ENCODE measurements around the gene NFIX. TPM values are rescaled to one million over a fixed set of nuclear protein-coding genes. Genes with fewer than 3 reads are reported as not detected.

The NFIX gene
- total RNA-seq, 1 donor from 2014 or later = 8.4 TPM

DNA sequence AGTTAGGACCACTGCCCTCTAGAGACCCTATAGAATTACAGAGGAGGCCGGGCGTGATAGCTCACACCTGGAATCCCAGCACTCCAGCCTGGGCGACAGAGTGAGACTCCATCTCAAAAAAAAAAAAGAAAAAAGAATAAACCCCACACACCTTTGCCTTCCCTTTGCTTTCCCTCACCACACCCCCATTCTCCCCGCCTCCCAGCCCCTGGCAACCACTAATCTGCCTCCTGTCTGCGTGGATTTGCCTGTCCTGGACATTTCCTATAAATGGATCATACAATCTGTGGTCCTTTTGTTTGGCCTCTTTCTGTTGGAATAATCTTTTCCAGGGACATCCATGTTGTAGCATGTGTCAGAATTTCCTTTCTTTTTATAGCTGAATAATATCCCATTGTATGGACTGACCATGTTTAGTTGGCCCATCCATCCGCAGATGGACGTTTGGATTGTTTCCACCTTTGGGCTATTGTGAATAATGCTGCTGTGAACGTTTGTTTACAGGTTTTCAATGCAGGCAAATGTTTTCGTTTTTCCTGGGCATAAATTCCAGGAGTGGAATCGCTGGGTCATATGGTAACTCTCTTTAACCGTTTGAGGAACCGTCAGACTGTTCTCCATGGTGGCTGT, 138.1 kb downstream of the NFIX start:
- Histone ChIP-seq H3K4me1 (ENCODE audit: insufficient read depth, low read length) (peaks cover 15% of the 10 kb centered on the region), H3K9ac (ENCODE audit: low read length) (no peak overlapping the region), H3K4me3 (ENCODE audit: insufficient read depth, low read depth, low read length) (no peak overlapping the region), H2AFZ (ENCODE audit: low read depth, low read length) (no peak overlapping the region), H3K27me3 (ENCODE audit: insufficient read depth, low read length) (no peaks in the 10 kb centered on the region), H3K4me2 (ENCODE audit: low read length) (no peak overlapping the region), H3K27ac (ENCODE audit: low read depth, low read length) (no peak overlapping the region), H3K9me3 (ENCODE audit: insufficient read depth, low read depth, low read length) (no peaks in the 10 kb centered on the region), H3K79me2 (ENCODE audit: insufficient read depth, low read length) (peaks cover 95% of the 10 kb centered on the region), H4K20me1 (ENCODE audit: insufficient read depth, low read length) (peaks cover 93% of the 10 kb centered on the region), H3K36me3 (ENCODE audit: insufficient read depth, low read length) (peaks cover 6% of the 10 kb centered on the region)
- DNase-seq (ENCODE audit: low read depth) (no peak), FAIRE-seq (no peak)
- Mint-ChIP-seq H3K9me3 (ENCODE audit: unreplicated experiment) (no peaks in the 10 kb centered on the region), H3K27ac (ENCODE audit: unreplicated experiment) (peak overlapping the region; percentile 3), H3K36me3 (ENCODE audit: low read depth, unreplicated experiment) (peaks cover 21% of the 10 kb centered on the region), H3K27me3 (ENCODE audit: low read depth, unreplicated experiment) (no peaks in the 10 kb centered on the region), H3K4me1 (ENCODE audit: low read depth, unreplicated experiment) (peaks cover 19% of the 10 kb centered on the region), H3K4me3 (ENCODE audit: unreplicated experiment) (peak overlapping the region; percentile 62)
- no peak for TF ChIP-seq EZH2 (IDR thresholded peaks at IDR 0.05; ENCODE audit: insufficient read depth, low read length)
- TF ChIP-seq, protein P1, sequence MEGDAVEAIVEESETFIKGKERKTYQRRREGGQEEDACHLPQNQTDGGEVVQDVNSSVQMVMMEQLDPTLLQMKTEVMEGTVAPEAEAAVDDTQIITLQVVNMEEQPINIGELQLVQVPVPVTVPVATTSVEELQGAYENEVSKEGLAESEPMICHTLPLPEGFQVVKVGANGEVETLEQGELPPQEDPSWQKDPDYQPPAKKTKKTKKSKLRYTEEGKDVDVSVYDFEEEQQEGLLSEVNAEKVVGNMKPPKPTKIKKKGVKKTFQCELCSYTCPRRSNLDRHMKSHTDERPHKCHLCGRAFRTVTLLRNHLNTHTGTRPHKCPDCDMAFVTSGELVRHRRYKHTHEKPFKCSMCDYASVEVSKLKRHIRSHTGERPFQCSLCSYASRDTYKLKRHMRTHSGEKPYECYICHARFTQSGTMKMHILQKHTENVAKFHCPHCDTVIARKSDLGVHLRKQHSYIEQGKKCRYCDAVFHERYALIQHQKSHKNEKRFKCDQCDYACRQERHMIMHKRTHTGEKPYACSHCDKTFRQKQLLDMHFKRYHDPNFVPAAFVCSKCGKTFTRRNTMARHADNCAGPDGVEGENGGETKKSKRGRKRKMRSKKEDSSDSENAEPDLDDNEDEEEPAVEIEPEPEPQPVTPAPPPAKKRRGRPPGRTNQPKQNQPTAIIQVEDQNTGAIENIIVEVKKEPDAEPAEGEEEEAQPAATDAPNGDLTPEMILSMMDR (IDR thresholded peaks at IDR 0.05; ENCODE audit: insufficient read depth, low read depth, low read length) = no peak

DNA sequence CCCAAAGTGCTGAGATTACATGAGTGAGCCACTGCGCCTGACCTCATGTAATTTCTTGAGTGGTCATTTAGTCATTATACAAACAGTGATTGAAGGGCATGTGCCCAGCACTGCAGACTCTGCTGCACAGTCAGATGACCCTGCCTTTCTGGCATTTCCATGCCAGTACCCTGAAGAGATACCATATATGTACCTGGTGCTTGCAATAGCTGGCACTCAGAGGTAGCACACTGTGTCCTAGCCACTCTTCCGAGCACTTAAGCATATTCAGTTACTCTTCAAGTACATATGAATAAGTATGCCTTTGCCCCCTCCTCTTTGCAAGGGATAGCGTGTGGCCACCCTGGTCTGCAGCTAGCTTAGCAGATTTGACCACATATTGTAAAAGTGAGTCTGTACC, 139.4 kb downstream of the NFIX start:
- H3K4me3 Mint-ChIP-seq (ENCODE audit: unreplicated experiment) = no peak overlapping the region
- H3K36me3 Mint-ChIP-seq (ENCODE audit: low read depth, unreplicated experiment) = peaks cover 21% of the 10 kb centered on the region
- Histone ChIP-seq H3K36me3 (ENCODE audit: insufficient read depth, low read length) (peaks cover 6% of the 10 kb centered on the region), H2AFZ (ENCODE audit: low read depth, low read length) (no peak overlapping the region), H4K20me1 (ENCODE audit: insufficient read depth, low read length) (peaks cover 80% of the 10 kb centered on the region), H3K79me2 (ENCODE audit: insufficient read depth, low read length) (peaks cover 84% of the 10 kb centered on the region), H3K27ac (ENCODE audit: low read depth, low read length) (no peak overlapping the region), H3K4me2 (ENCODE audit: low read length) (no peak overlapping the region), H3K9me3 (ENCODE audit: insufficient read depth, low read depth, low read length) (no peaks in the 10 kb centered on the region), H3K27me3 (ENCODE audit: insufficient read depth, low read length) (no peaks in the 10 kb centered on the region), H3K4me3 (ENCODE audit: insufficient read depth, low read depth, low read length) (no peak overlapping the region), H3K9ac (ENCODE audit: low read length) (no peak overlapping the region), H3K4me1 (ENCODE audit: insufficient read depth, low read length) (peaks cover 15% of the 10 kb centered on the region)
- DNase-seq (ENCODE audit: low read depth) = no peak
- no peaks in the 10 kb centered on the region for H3K9me3 Mint-ChIP-seq (ENCODE audit: unreplicated experiment)
- no peak overlapping the region for H3K27ac Mint-ChIP-seq (ENCODE audit: unreplicated experiment)
- H3K27me3 Mint-ChIP-seq (ENCODE audit: low read depth, unreplicated experiment) = no peaks in the 10 kb centered on the region
- no peak for TF ChIP-seq EZH2 (IDR thresholded peaks at IDR 0.05; ENCODE audit: insufficient read depth, low read length)
- TF ChIP-seq, protein P1 (IDR thresholded peaks at IDR 0.05; ENCODE audit: insufficient read depth, low read depth, low read length) = no peak
- H3K4me1 Mint-ChIP-seq (ENCODE audit: low read depth, unreplicated experiment) = peaks cover 14% of the 10 kb centered on the region
- FAIRE-seq = no peak

All from astrocyte (in vitro differentiated cells and primary cell).